H1 (cell line): ENCODE measurements around the gene P2RX6. TPM values are rescaled to one million over a fixed set of nuclear protein-coding genes. Genes with fewer than 3 reads are reported as not detected.

Experiments used
- CTCF ChIA-PET: fragments of 300-600 bp; sonication (Branson Sonifier 250); formaldehyde crosslinking; loops from one replicate; lab custom pipeline; 2021; ENCODE audit not compliant: partially characterized antibody; lab: Charles Lee
- POLR2A ChIA-PET: fragments of 300-600 bp; sonication (Branson Sonifier 250); formaldehyde crosslinking; loops from one replicate; lab custom pipeline; 2021; ENCODE audit warnings: inconsistent platforms; ENCODE audit not compliant: partially characterized antibody; lab: Charles Lee
- DNase-seq, 2 experiments: peaks; one replicate each; pipeline versions ENCODE4 v3.0.0 to v3.0.0-alpha.2; 2010 to 2022; ENCODE audit warnings: low spot score in 2 of 2, low read depth in 1 of 2, mixed read lengths in 1 of 2
- FAIRE-seq: peaks from 2 replicates; lab custom pipeline; 2011; peaks lifted over from hg19 to GRCh38; lab: Jason Lieb, UNC
- H2AFZ ChIP-seq: 2 replicates; pipeline ENCODE4 v1.8.1; 2012; ENCODE audit warnings: low read length, inconsistent platforms
- H2AK5ac ChIP-seq: 2 replicates; pipeline ENCODE4 v1.6.1; 2013; ENCODE audit warnings: low read depth, low read length
- H2BK120ac ChIP-seq: replicated peaks from 2 replicates; pipeline ENCODE3; 2013; ENCODE audit warnings: low read depth, low read length, inconsistent platforms
- H2BK12ac ChIP-seq: 2 replicates; pipeline ENCODE4 v1.6.1; 2013; ENCODE audit warnings: low read depth, low read length
- H2BK15ac ChIP-seq: 2 replicates; pipeline ENCODE4 v1.6.1; 2013; ENCODE audit warnings: low read length
- H2BK20ac ChIP-seq: 2 replicates; pipeline ENCODE4 v1.6.1; 2013; ENCODE audit warnings: low read length
- H2BK5ac ChIP-seq: 2 replicates; pipeline ENCODE4 v1.6.1; 2013; ENCODE audit warnings: low read depth, low read length
- H3K14ac ChIP-seq: 2 replicates; pipeline ENCODE4 v1.6.1; 2013; ENCODE audit warnings: inconsistent platforms; ENCODE audit not compliant: insufficient read length
- H3K18ac ChIP-seq: 2 replicates; pipeline ENCODE4 v1.6.1; 2013; ENCODE audit warnings: low read length; ENCODE audit errors: extremely low read depth
- H3K23ac ChIP-seq: 2 replicates; pipeline ENCODE4 v1.6.1; 2013; ENCODE audit warnings: inconsistent platforms; ENCODE audit not compliant: insufficient read length
- H3K23me2 ChIP-seq: 2 replicates; pipeline ENCODE4 v1.6.1; 2013; ENCODE audit warnings: low read depth, low read length
- H3K27ac ChIP-seq: 2 replicates; pipeline ENCODE4 v1.6.1; 2011; ENCODE audit warnings: low read depth, low read length, inconsistent platforms
- H3K27me3 ChIP-seq, 4 experiments: replicated peaks in 1 of 4; 1 replicate in 1 of 4; 2 replicates in 3 of 4; pipeline versions ENCODE4 v1.6.1 to v1.8.1; 2011 to 2013; ENCODE audit warnings: low read length in 3 of 4, mild to moderate bottlenecking in 3 of 4, inconsistent platforms in 2 of 4, mixed read lengths in 2 of 4, moderate library complexity in 1 of 4; ENCODE audit not compliant: control insufficient read depth in 3 of 4, insufficient read depth in 3 of 4; ENCODE audit errors: extremely low read depth in 1 of 4
- H3K36me3 ChIP-seq, 4 experiments: 2 replicates each; pipeline versions ENCODE4 v1.6.1 to v1.8.1; 2011 to 2013; ENCODE audit warnings: mild to moderate bottlenecking in 4 of 4, low read length in 3 of 4, moderate library complexity in 2 of 4, control low read depth in 1 of 4, inconsistent platforms in 1 of 4; ENCODE audit not compliant: insufficient read depth in 4 of 4, control insufficient read depth in 2 of 4
- H3K4ac ChIP-seq: replicated peaks from 2 replicates; pipeline ENCODE3; 2013; ENCODE audit warnings: low read length, low read depth, mixed read lengths, inconsistent platforms; ENCODE audit not compliant: insufficient read length
- H3K4me1 ChIP-seq, 4 experiments: replicated peaks in 1 of 4; 1 replicate in 1 of 4; 2 replicates in 3 of 4; pipeline versions ENCODE4 v1.6.1 to v1.8.1; 2011 to 2013; ENCODE audit warnings: low read length in 3 of 4, inconsistent platforms in 2 of 4, mixed read lengths in 1 of 4; ENCODE audit not compliant: insufficient read depth in 4 of 4, control insufficient read depth in 3 of 4
- H3K4me2 ChIP-seq, 2 experiments: 2 replicates each; pipeline versions ENCODE4 v1.6.1 to v1.8.1; 2011 to 2013; ENCODE audit warnings: low read depth in 2 of 2, low read length in 2 of 2, control low read depth in 1 of 2, inconsistent platforms in 1 of 2, mild to moderate bottlenecking in 1 of 2; ENCODE audit not compliant: insufficient read depth in 1 of 2
- H3K4me3 ChIP-seq, 4 experiments: fragments of 200-600, 300-600 bp in 1 of 4; sonication (generic), shearing (Covaris generic), sonication (Bioruptor Twin) in 1 of 4; 2 replicates each; pipeline versions ENCODE4 v1.5.1 to v1.8.1; 2011 to 2016; ENCODE audit warnings: low read length in 4 of 4, low read depth in 3 of 4, control low read depth in 2 of 4, inconsistent platforms in 2 of 4, mild to moderate bottlenecking in 2 of 4, mixed read lengths in 1 of 4, moderate library complexity in 1 of 4; ENCODE audit not compliant: insufficient read depth in 2 of 4; ENCODE audit errors: extremely low read depth in 1 of 4
- H3K56ac ChIP-seq: replicated peaks from 2 replicates; pipeline ENCODE3; 2013; ENCODE audit warnings: low read depth, mild to moderate bottlenecking, mixed read lengths, low read length, inconsistent platforms; ENCODE audit not compliant: insufficient read length
- H3K79me1 ChIP-seq: 2 replicates; pipeline ENCODE4 v1.6.1; 2013; ENCODE audit warnings: low read depth, low read length, control low read depth
- H3K79me2 ChIP-seq, 2 experiments: 2 replicates each; pipeline versions ENCODE4 v1.6.1 to v1.8.1; 2012 to 2013; ENCODE audit warnings: low read length in 2 of 2, mild to moderate bottlenecking in 2 of 2, inconsistent platforms in 1 of 2; ENCODE audit not compliant: insufficient read depth in 2 of 2, control insufficient read depth in 1 of 2
- H3K9ac ChIP-seq, 4 experiments: replicated peaks in 1 of 4; 1 replicate in 1 of 4; 2 replicates in 3 of 4; pipeline versions ENCODE4 v1.6.1 to v1.8.1; 2011 to 2013; ENCODE audit warnings: low read depth in 3 of 4, low read length in 3 of 4, control low read depth in 2 of 4, mild to moderate bottlenecking in 2 of 4, moderate library complexity in 2 of 4, inconsistent platforms in 1 of 4; ENCODE audit errors: extremely low read depth in 1 of 4
- H3K9me3 ChIP-seq, 2 experiments: 2 replicates each; pipeline versions ENCODE4 v1.6.1 to v1.8.1; 2012 to 2013; ENCODE audit warnings: mild to moderate bottlenecking in 2 of 2, moderate library complexity in 2 of 2, control low read depth in 1 of 2, inconsistent platforms in 1 of 2, low read depth in 1 of 2, low read length in 1 of 2, mixed read lengths in 1 of 2; ENCODE audit not compliant: insufficient read depth in 2 of 2
- H4K20me1 ChIP-seq, 2 experiments: replicated peaks in 1 of 2; 2 replicates each; pipeline versions ENCODE3 to v1.8.1; 2011 to 2013; ENCODE audit warnings: inconsistent platforms in 2 of 2, low read length in 2 of 2, mild to moderate bottlenecking in 1 of 2; ENCODE audit not compliant: insufficient read depth in 2 of 2, control insufficient read depth in 1 of 2
- H4K5ac ChIP-seq: 2 replicates; pipeline ENCODE4 v1.6.1; 2013; ENCODE audit warnings: low read length, low read depth, mixed read lengths, inconsistent platforms; ENCODE audit not compliant: insufficient read length
- H4K8ac ChIP-seq: 2 replicates; pipeline ENCODE4 v1.8.0; 2013; ENCODE audit warnings: mild to moderate bottlenecking, moderate library complexity, low read length, inconsistent platforms; ENCODE audit not compliant: insufficient read depth; ENCODE audit errors: extremely low read depth
- H4K91ac ChIP-seq: replicated peaks from 2 replicates; pipeline ENCODE3; 2013; ENCODE audit warnings: low read length, mixed read lengths, inconsistent platforms; ENCODE audit not compliant: insufficient read length
- CHD1 ChIP-seq: IDR thresholded peaks from 2 replicates; pipeline ENCODE4 v1.6.1; 2012; ENCODE audit warnings: low read depth, low read length, improper control_type of control experiment
- SP4 ChIP-seq: IDR thresholded peaks from 2 replicates; pipeline ENCODE4 v1.6.1; 2012; ENCODE audit warnings: low read length, inconsistent platforms
- WGBS, 2 experiments: shearing (Covaris generic) in 1 of 2; methylation state at CpG; one replicate each; pipeline versions ENCODE4 v1.1.6 to v1.1.7; 2013 to 2015; ENCODE audit warnings: low lambda C conversion rate in 2 of 2, mixed read lengths in 2 of 2, inconsistent platforms in 1 of 2, low coverage in 1 of 2, missing lambda C conversion rate in 1 of 2; ENCODE audit not compliant: insufficient replicate concordance in 2 of 2, insufficient coverage in 1 of 2, insufficient read length in 1 of 2; ENCODE audit errors: extremely low coverage in 1 of 2, missing lambda C conversion rate in 1 of 2; 5-methylcytosine and 5-hydroxymethylcytosine counted together
- polyA plus RNA-seq, 7 experiments: library from polyadenylated mRNA; depleted of rRNA in 3 of 7; stranded (reverse) in 5 of 7; unstranded in 2 of 7; fragments of >200 nt in 5 of 7; fragments of 200-250 nt in 2 of 7; gene quantifications; 1 replicate in 5 of 7; 2 replicates in 1 of 7; 4 replicates in 1 of 7; pipeline versions ENCODE4 v1.2.1 to v1.2.3, GENCODE V29; 2011 to 2013; ENCODE audit warnings: missing spikeins in 2 of 7, mixed read lengths in 2 of 7
- total RNA-seq: library from RNA; stranded (reverse); fragmentation: NEBNext Ultra II Directional; extraction: Animal tissue kit (Norgen Biotek cat#: 25700); gene quantifications from 2 replicates; pipeline ENCODE4 v1.2.1, GENCODE V29; 2021

Gene P2RX6
- total and polyA plus RNA-seq, 2 of the 8 experiments (the other 6 are each of a cell fraction or from before 2014, with no cell fraction given) = 0.09 TPM; not detected in 1

GRCh38 chr22:21067075-21067900 is 52.3 kb downstream of the P2RX6 start:
- Histone ChIP-seq H2BK12ac (no peak overlapping the region), H3K56ac (no peak overlapping the region), H3K4me3 (no peak overlapping the region), H3K27me3 (peaks cover 0 to 2% (median 0%) of the 10 kb centered on the region in 4 experiments; a peak in 1 of 7 replicates), H4K91ac (no peak overlapping the region), H4K5ac (no peak overlapping the region), H4K8ac (no peak overlapping the region), H2AFZ (no peak overlapping the region), H3K4ac (no peak overlapping the region), H3K18ac (no peak overlapping the region), H3K79me2 (no peaks in the 10 kb centered on the region), H3K9me3 (no peaks in the 10 kb centered on the region), H2BK5ac (no peak overlapping the region), H3K79me1 (no peaks in the 10 kb centered on the region), H4K20me1 (no peaks in the 10 kb centered on the region), H3K4me1 (no peaks in the 10 kb centered on the region; a peak in 1 of 7 replicates), H3K9ac (no peak overlapping the region), H3K36me3 (no peaks in the 10 kb centered on the region), H3K23me2 (no peaks in the 10 kb centered on the region), H2AK5ac (no peak overlapping the region), H3K23ac (no peak overlapping the region), H2BK15ac (no peak overlapping the region), H2BK120ac (no peak overlapping the region), H2BK20ac (no peak overlapping the region), H3K14ac (no peak overlapping the region)
- 87% methylated on average over 28 of the region's 28 CpGs; no CpG with 5 or more reads in 1 of the 2 experiments for WGBS, 2 experiments
- DNase-seq = no peak
- FAIRE-seq = no peak
- POLR2A ChIA-PET = no interaction called here
- TF ChIP-seq SP4 (no peak), CHD1 (no peak)
- TF ChIP-seq, all 59 proteins: peak for 0
- Histone ChIP-seq H3K27ac (no peak overlapping the region), H3K4me2 (no peak overlapping the region)
- CTCF ChIA-PET = no interaction called here
